HepG2 (cell line): ENCODE data around the gene MYL3. TPM values are rescaled to one million over a fixed set of nuclear protein-coding genes. Genes with fewer than 3 reads are reported as not detected.

Source experiments
- ATAC-seq: fragments of 200-7000 bp; cut with Tn5 transposase; 3 replicates; pipeline ENCODE4 v1.9.1; 2020; ENCODE audit warnings: mild to moderate bottlenecking, moderate library complexity
- BruUV-seq: library from RNA; stranded (reverse); fragments of 400-500 nt; replicated peaks from 2 replicates; lab custom pipeline; 2021; lab: Mats Ljungman, UMichigan
- CTCF ChIA-PET: fragments of 300-600 bp; formaldehyde crosslinking; extraction: SDS; loops from one replicate; lab custom pipeline; 2021; ENCODE audit warnings: low total read pairs, inconsistent platforms, low intra/inter-chr PET ratio; lab: Yijun Ruan, JAX
- POLR2A ChIA-PET: fragments of 350-600 bp; sonication (Branson Sonifier 250); formaldehyde crosslinking; loops from one replicate; lab custom pipeline; 2020; ENCODE audit warnings: antibody characterized with exemption, inconsistent platforms; lab: Yijun Ruan, JAX
- DNase-seq: peaks from one replicate; pipeline ENCODE4 v3.0.0-alpha.2; 2015; ENCODE audit warnings: low spot score
- FAIRE-seq: peaks from 3 replicates; lab custom pipeline; 2011; peaks lifted over from hg19 to GRCh38; lab: Jason Lieb, UNC
- H2AFZ ChIP-seq: one replicate; pipeline ENCODE4 v1.6.1; 2011; ENCODE audit warnings: low read length, inconsistent platforms
- H3K27ac ChIP-seq: fragments of 300-600 bp; 3 replicates; pipeline ENCODE4 v1.8.0; 2011; ENCODE audit warnings: mixed run types, mild to moderate bottlenecking, mixed read lengths, low read length, inconsistent platforms; ENCODE audit not compliant: insufficient read depth; ENCODE audit errors: extremely low read length
- H3K27me3 ChIP-seq, 2 experiments: fragments of 200-600 bp in 1 of 2; 2 replicates in 1 of 2; 3 replicates in 1 of 2; pipeline versions ENCODE4 v1.6.0 to v1.8.0; 2011; ENCODE audit warnings: low read length in 2 of 2, mild to moderate bottlenecking in 2 of 2, moderate library complexity in 2 of 2, inconsistent platforms in 1 of 2; ENCODE audit not compliant: insufficient read depth in 2 of 2, control insufficient read depth in 1 of 2
- H3K36me3 ChIP-seq, 2 experiments: fragments of 200-600 bp in 1 of 2; replicated peaks in 1 of 2; 2 replicates in 1 of 2; 3 replicates in 1 of 2; pipeline versions ENCODE4 v1.5.1 to v1.8.0; 2011; ENCODE audit warnings: low read length in 2 of 2, inconsistent platforms in 1 of 2; ENCODE audit not compliant: insufficient read depth in 2 of 2, control insufficient read depth in 1 of 2
- H3K4me1 ChIP-seq: 2 replicates; pipeline ENCODE4 v1.5.1; 2012; ENCODE audit warnings: low read length, inconsistent platforms; ENCODE audit not compliant: insufficient read depth
- H3K4me2 ChIP-seq: 2 replicates; pipeline ENCODE4 v1.6.0; 2011; ENCODE audit warnings: low read depth, low read length, inconsistent platforms
- H3K4me3 ChIP-seq, 3 experiments: fragments of 200-600 bp in 1 of 3; sonication (generic), shearing (Covaris generic) in 1 of 3; replicated peaks in 1 of 3; 2 replicates each; pipeline ENCODE4 v1.5.1; 2011 to 2016; ENCODE audit warnings: low read length in 3 of 3, inconsistent platforms in 2 of 3, low read depth in 2 of 3, mild to moderate bottlenecking in 2 of 3, control low read depth in 1 of 3, mixed read lengths in 1 of 3; ENCODE audit not compliant: insufficient read depth in 1 of 3
- H3K79me2 ChIP-seq: one replicate; pipeline ENCODE4 v1.6.1; 2011; ENCODE audit warnings: low read length, inconsistent platforms; ENCODE audit not compliant: insufficient read depth
- H3K9ac ChIP-seq: 2 replicates; pipeline ENCODE4 v1.6.0; 2011; ENCODE audit warnings: mild to moderate bottlenecking, low read depth, low read length, inconsistent platforms; ENCODE audit not compliant: insufficient read depth
- H3K9me3 ChIP-seq: 2 replicates; pipeline ENCODE4 v1.5.1; 2012; ENCODE audit warnings: mild to moderate bottlenecking, low read length
- H4K20me1 ChIP-seq: 2 replicates; pipeline ENCODE4 v1.6.0; 2011; ENCODE audit warnings: inconsistent platforms, mild to moderate bottlenecking, low read length, moderate library complexity; ENCODE audit not compliant: insufficient read depth
- CBX5 ChIP-seq: sonication (generic); formaldehyde crosslinking; IDR thresholded peaks from 2 replicates; pipeline ENCODE4 v1.4.0; 2020; ENCODE audit warnings: missing genetic modification reagents, borderline replicate concordance
- DPF2 ChIP-seq: sonication (generic); formaldehyde crosslinking; IDR thresholded peaks from 2 replicates; pipeline ENCODE4 v1.4.0; 2020; ENCODE audit warnings: mild to moderate bottlenecking, low read depth, missing genetic modification reagents, borderline replicate concordance
- FOXP1 ChIP-seq, 2 experiments: fragments of 450-650 bp in 1 of 2; IDR thresholded peaks; 2 replicates each; pipeline ENCODE4 v1.6.1; 2017 to 2018; ENCODE audit warnings: antibody characterized with exemption in 1 of 2
- HMGXB4 ChIP-seq, 2 experiments: sonication (generic) in 1 of 2; formaldehyde crosslinking in 1 of 2; IDR thresholded peaks; 2 replicates each; pipeline versions ENCODE4 v1.4.0 to v1.6.1; 2018 to 2020; ENCODE audit warnings: missing genetic modification reagents in 2 of 2, borderline replicate concordance in 1 of 2, low read depth in 1 of 2, mild to moderate bottlenecking in 1 of 2, missing biosample characterization in 1 of 2
- IRF9 ChIP-seq: sonication (generic); formaldehyde crosslinking; IDR thresholded peaks from 2 replicates; pipeline ENCODE4 v1.8.0; 2022; ENCODE audit warnings: missing genetic modification reagents, mild to moderate bottlenecking, borderline replicate concordance
- PHF5A ChIP-seq: IDR thresholded peaks from one replicate; pipeline ENCODE4 v1.6.1; 2018; ENCODE audit warnings: low read depth, missing genetic modification reagents; ENCODE audit not compliant: unreplicated experiment
- SATB2 ChIP-seq: sonication (generic); formaldehyde crosslinking; IDR thresholded peaks from 2 replicates; pipeline ENCODE4 v1.5.0; 2020; ENCODE audit warnings: missing genetic modification reagents
- TBL1XR1 ChIP-seq: fragments of 150-350 bp; IDR thresholded peaks from 2 replicates; pipeline ENCODE4 v1.6.1; 2014; ENCODE audit warnings: borderline replicate concordance, low read length; ENCODE audit not compliant: partially characterized antibody
- ZFX ChIP-seq: sonication (generic); formaldehyde crosslinking; IDR thresholded peaks from 2 replicates; pipeline ENCODE4 v1.4.0; 2020; ENCODE audit warnings: mild to moderate bottlenecking, low read depth, missing genetic modification reagents, moderate library complexity
- ZNF138 ChIP-seq: sonication (generic); formaldehyde crosslinking; IDR thresholded peaks from 2 replicates; pipeline ENCODE4 v1.5.0; 2020; ENCODE audit warnings: mild to moderate bottlenecking, low read depth, missing genetic modification reagents
- ZNF430 ChIP-seq: sonication (generic); formaldehyde crosslinking; IDR thresholded peaks from 2 replicates; pipeline ENCODE4 v1.9.0; 2021; ENCODE audit warnings: mild to moderate bottlenecking, missing genetic modification reagents
- ZNF562 ChIP-seq: sonication (generic); formaldehyde crosslinking; IDR thresholded peaks from 2 replicates; pipeline ENCODE4 v1.8.0; 2022; ENCODE audit warnings: missing genetic modification reagents, borderline replicate concordance
- ZNF724P ChIP-seq: sonication (generic); formaldehyde crosslinking; IDR thresholded peaks from 2 replicates; pipeline ENCODE4 v1.8.0; 2022; ENCODE audit warnings: missing genetic modification reagents, borderline replicate concordance
- WGBS: methylation state at CpG from one replicate; pipeline ENCODE4 v1.1.6; 2017; ENCODE audit warnings: low lambda C conversion rate; 5-methylcytosine and 5-hydroxymethylcytosine counted together
- in situ Hi-C: cut with HindIII; loops from 2 replicates; pipeline ENCODE4 v1.10.0; 2017; ENCODE audit warnings: low pct_unique_long_range_greater_than_20kb; ENCODE audit not compliant: extremely low pct_ligation_motif_present
- intact Hi-C: fragments of 100-400 bp; cut with micrococcal nuclease; formaldehyde crosslinking; loops from one replicate; pipeline ENCODE4 v1.10.0; 2022; ENCODE audit not compliant: unreplicated experiment
- polyA plus RNA-seq, 8 experiments: library from polyadenylated mRNA; depleted of rRNA in 3 of 8; stranded (reverse) in 7 of 8; unstranded in 1 of 8; fragments of >200 nt; fragmentation: Illumina TruSeq in 4 of 8; extraction: Trizol in 4 of 8; gene quantifications; 2 replicates each; pipeline versions ENCODE4 v1.2.1 to v1.2.3, GENCODE V29; 2011 to 2016; ENCODE audit warnings: low read depth in 4 of 8, missing spikeins in 1 of 8, mixed read lengths in 1 of 8; ENCODE audit not compliant: insufficient read depth in 1 of 8
- total RNA-seq, 5 experiments: library from RNA; depleted of rRNA; stranded (reverse); fragments of >200 nt; fragmentation: Illumina TruSeq; extraction: Trizol; gene quantifications; 2 replicates each; pipeline ENCODE4 v1.2.3, GENCODE V29; 2016; ENCODE audit warnings: low read depth in 1 of 5
- TF ChIP-seq, protein P1 (sequence below): sonication (generic); formaldehyde crosslinking; IDR thresholded peaks from 2 replicates; pipeline ENCODE4 v1.4.0; 2020; ENCODE audit warnings: missing genetic modification reagents

MYL3 gene
- total and polyA plus RNA-seq, 2 of the 13 experiments (the other 11 are each of a cell fraction or from before 2014, with no cell fraction given): not detected

- TF ChIP-seq HMGXB4 (CRISPR knock-in tag; IDR thresholded peaks at IDR 0.05; ENCODE audit: borderline replicate concordance in 1 of 2, low read depth in 1 of 2): no peak
These were observed 15.7 kb upstream of the MYL3 start (continued) for GRCh38 chr3:46878781-46879436.

GRCh38 chr3:46877406-46878125 is 14.3 kb upstream of the MYL3 start, which contains the start of gene PTH1R:
Gene PTH1R, plus strand, starts transcription at chr3:46877721. Its CDS starts 5,839 bp downstream, at chr3:46883560.
- in situ Hi-C loops: no loop called here
- Histone ChIP-seq H4K20me1 (peaks cover 3% of the 10 kb centered on the region; the same call in 1 of the 2 replicates), H3K27ac (no peak within 1 kb of the TSS), H3K9ac (no peak within 1 kb of the TSS), H3K79me2 (no peaks in the 10 kb centered on the region), H3K27me3 (peaks cover 18 to 85% of the 10 kb centered on the region in 2 experiments), H3K4me3 (0 out of 6 replicates have a peak within 1 kb of the TSS, but pooled peaks of 1 of the 3 experiments have one; percentile 1), H3K9me3 (no peaks in the 10 kb centered on the region), H3K4me2 (no peak within 1 kb of the TSS), H3K36me3 (no peaks in the 10 kb centered on the region), H3K4me1 (peaks cover 25% of the 10 kb centered on the region), H2AFZ (no peak within 1 kb of the TSS)
- DNase-seq: no peak
- WGBS: 6% methylated on average over 3 of the region's 7 CpGs
- POLR2A ChIA-PET: interaction anchor here (0.6 to 1.5 kb wide), 2 partner anchors 99 to 512 kb away, joined by 3 to 7 read pairs; partner anchors contain the start of gene CCDC12
- intact Hi-C loops: no loop called here
- ATAC-seq: peak; percentile 15; the same call in 2 of the 3 replicates
- BruUV-seq: no TSS peak
- FAIRE-seq: no peak
- CTCF ChIA-PET: no interaction called here
- TF ChIP-seq ZFX: no peak
- TF ChIP-seq IRF9 (CRISPR knock-in tag): no peak
- no peak for TF ChIP-seq SATB2
- no peak for TF ChIP-seq ZNF562 (CRISPR knock-in tag)
- no peak for TF ChIP-seq DPF2
- no peak for TF ChIP-seq FOXP1 (IDR thresholded peaks at IDR 0.05)
- no peak for TF ChIP-seq FOXP1 (CRISPR knock-in tag; IDR thresholded peaks at IDR 0.05)
- no peak for TF ChIP-seq ZNF430 (CRISPR knock-in tag)
- TF ChIP-seq, protein P1, sequence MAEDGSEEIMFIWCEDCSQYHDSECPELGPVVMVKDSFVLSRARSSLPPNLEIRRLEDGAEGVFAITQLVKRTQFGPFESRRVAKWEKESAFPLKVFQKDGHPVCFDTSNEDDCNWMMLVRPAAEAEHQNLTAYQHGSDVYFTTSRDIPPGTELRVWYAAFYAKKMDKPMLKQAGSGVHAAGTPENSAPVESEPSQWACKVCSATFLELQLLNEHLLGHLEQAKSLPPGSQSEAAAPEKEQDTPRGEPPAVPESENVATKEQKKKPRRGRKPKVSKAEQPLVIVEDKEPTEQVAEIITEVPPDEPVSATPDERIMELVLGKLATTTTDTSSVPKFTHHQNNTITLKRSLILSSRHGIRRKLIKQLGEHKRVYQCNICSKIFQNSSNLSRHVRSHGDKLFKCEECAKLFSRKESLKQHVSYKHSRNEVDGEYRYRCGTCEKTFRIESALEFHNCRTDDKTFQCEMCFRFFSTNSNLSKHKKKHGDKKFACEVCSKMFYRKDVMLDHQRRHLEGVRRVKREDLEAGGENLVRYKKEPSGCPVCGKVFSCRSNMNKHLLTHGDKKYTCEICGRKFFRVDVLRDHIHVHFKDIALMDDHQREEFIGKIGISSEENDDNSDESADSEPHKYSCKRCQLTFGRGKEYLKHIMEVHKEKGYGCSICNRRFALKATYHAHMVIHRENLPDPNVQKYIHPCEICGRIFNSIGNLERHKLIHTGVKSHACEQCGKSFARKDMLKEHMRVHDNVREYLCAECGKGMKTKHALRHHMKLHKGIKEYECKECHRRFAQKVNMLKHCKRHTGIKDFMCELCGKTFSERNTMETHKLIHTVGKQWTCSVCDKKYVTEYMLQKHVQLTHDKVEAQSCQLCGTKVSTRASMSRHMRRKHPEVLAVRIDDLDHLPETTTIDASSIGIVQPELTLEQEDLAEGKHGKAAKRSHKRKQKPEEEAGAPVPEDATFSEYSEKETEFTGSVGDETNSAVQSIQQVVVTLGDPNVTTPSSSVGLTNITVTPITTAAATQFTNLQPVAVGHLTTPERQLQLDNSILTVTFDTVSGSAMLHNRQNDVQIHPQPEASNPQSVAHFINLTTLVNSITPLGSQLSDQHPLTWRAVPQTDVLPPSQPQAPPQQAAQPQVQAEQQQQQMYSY (CRISPR knock-in tag): no peak
- no peak for TF ChIP-seq TBL1XR1
- no peak for TF ChIP-seq CBX5 (CRISPR knock-in tag)
- TF ChIP-seq ZNF138 (CRISPR knock-in tag): no peak
- no peak for TF ChIP-seq ZNF724P (CRISPR knock-in tag)
- no peak for TF ChIP-seq PHF5A (CRISPR knock-in tag)
